RPMI7951 (cell line): ENCODE measurements around the gene CACTIN. TPM values are rescaled to one million over a fixed set of nuclear protein-coding genes. Genes with fewer than 3 reads are reported as not detected.
A peak's percentile ranks its signal among the peaks of the same experiment; 100 is the strongest.
"Not testable (repeated sequence)": the region's sequence is repeated elsewhere in the genome, so short reads cannot be mapped to it uniquely, and the experiment has no call there.

Experiments used
- DNase-seq: peaks from one replicate; pipeline ENCODE4 v3.0.0-alpha.2; 2012; ENCODE audit warnings: low read depth
- total RNA-seq: library from RNA; depleted of rRNA; stranded (reverse); fragments of >200 nt; shearing (Covaris generic); gene quantifications from 2 replicates; pipeline ENCODE4 v1.2.3, GENCODE V29; 2014

CACTIN gene
- total RNA-seq, 1 experiment from 2014 or later, result 16.5 TPM

- no peak for DNase-seq
These were observed 37.2 kb upstream of the CACTIN start for GRCh38 chr19:3663838-3664237.

GRCh38 chr19:3661284-3662238 is 35.0 kb upstream of the CACTIN start:
- DNase-seq, result no peak

GRCh38 chr19:3660493-3661219 is 34.1 kb upstream of the CACTIN start:
- DNase-seq, result no peak

GRCh38 chr19:3659746-3660112 is 33.1 kb upstream of the CACTIN start:
- DNase-seq, result no peak

- DNase-seq, result no peak
These were observed 32.5 kb upstream of the CACTIN start for GRCh38 chr19:3658870-3659745.

GRCh38 chr19:3658004-3658869 is 31.6 kb upstream of the CACTIN start:
- DNase-seq, result no peak

GRCh38 chr19:3657395-3657769 is 30.8 kb upstream of the CACTIN start:
- no peak for DNase-seq

GRCh38 chr19:3656747-3657394 is 30.3 kb upstream of the CACTIN start:
- DNase-seq, result no peak

GRCh38 chr19:3656073-3656746 is 29.6 kb upstream of the CACTIN start:
- DNase-seq, result peak; percentile 91

- DNase-seq, result peak; percentile 98
These were observed 28.9 kb upstream of the CACTIN start for GRCh38 chr19:3655402-3656072.

GRCh38 chr19:3653865-3654513 is 27.4 kb upstream of the CACTIN start:
- no peak for DNase-seq

GRCh38 chr19:3653081-3653795 is 26.6 kb upstream of the CACTIN start:
- no peak for DNase-seq

GRCh38 chr19:3652422-3652821 is 25.8 kb upstream of the CACTIN start:
- no peak for DNase-seq

GRCh38 chr19:3651684-3652083 is 25.1 kb upstream of the CACTIN start:
- DNase-seq, result no peak

GRCh38 chr19:3649888-3650287 is 23.3 kb upstream of the CACTIN start:
- no peak for DNase-seq

GRCh38 chr19:3648037-3648905 is 21.7 kb upstream of the CACTIN start:
- no peak for DNase-seq

- DNase-seq, result not testable (repeated sequence)
These were observed 20.5 kb upstream of the CACTIN start for GRCh38 chr19:3647102-3647501.
